Neural crest cell (in vitro differentiated cells): ENCODE results near the gene MAP3K6. TPM values are rescaled to one million over a fixed set of nuclear protein-coding genes. Genes with fewer than 3 reads are reported as not detected.

ENCODE experiments used
- DNase-seq: peaks from one replicate; pipeline ENCODE4 v3.0.0; 2021; ENCODE audit warnings: low read depth, mixed read lengths, low spot score
- H3K27ac Mint-ChIP-seq: one replicate; pipeline ENCODE4 v1.8.0; 2021; ENCODE audit warnings: mild to moderate bottlenecking, mixed read lengths; ENCODE audit not compliant: unreplicated experiment
- H3K27me3 Mint-ChIP-seq: 2 replicates; pipeline ENCODE4 v1.8.0; 2021; ENCODE audit warnings: low read depth, mild to moderate bottlenecking, mixed read lengths
- H3K36me3 Mint-ChIP-seq: 2 replicates; pipeline ENCODE4 v1.8.0; 2021; ENCODE audit warnings: low read depth, mild to moderate bottlenecking, mixed read lengths
- H3K4me1 Mint-ChIP-seq: 2 replicates; pipeline ENCODE4 v1.8.0; 2021; ENCODE audit warnings: mixed read lengths
- H3K4me3 Mint-ChIP-seq: one replicate; pipeline ENCODE4 v1.8.0; 2021; ENCODE audit warnings: mild to moderate bottlenecking, mixed read lengths
- H3K9me3 Mint-ChIP-seq: 2 replicates; pipeline ENCODE4 v1.8.0; 2021; ENCODE audit warnings: mixed read lengths
- CTCF ChIP-seq: fragments of 200-600 bp; sonication (generic); conservative IDR thresholded peaks from 2 replicates; pipeline ENCODE4 v1.5.0; 2021; ENCODE audit warnings: antibody characterized with exemption, mild to moderate bottlenecking
- total RNA-seq: library from RNA; stranded (reverse); gene quantifications from 2 replicates; pipeline ENCODE4 v1.2.1, GENCODE V29; 2021

MAP3K6 gene
- total RNA-seq, 1 donor from 2014 or later: 13.6 TPM

GRCh38 chr1:27314737-27315136 lies 52.0 kb downstream of the MAP3K6 start:
- peaks cover 7% of the 10 kb centered on the region for H3K27me3 Mint-ChIP-seq
- no peaks in the 10 kb centered on the region for H3K9me3 Mint-ChIP-seq
- DNase-seq: no peak
- TF ChIP-seq CTCF: no peak
- H3K4me3 Mint-ChIP-seq: no peak overlapping the region
- no peaks in the 10 kb centered on the region for H3K36me3 Mint-ChIP-seq
- peaks cover 4% of the 10 kb centered on the region for H3K4me1 Mint-ChIP-seq
- no peak overlapping the region for H3K27ac Mint-ChIP-seq

- H3K4me1 Mint-ChIP-seq: peaks cover 4% of the 10 kb centered on the region
- no peak overlapping the region for H3K4me3 Mint-ChIP-seq
- H3K27me3 Mint-ChIP-seq: peaks cover 7% of the 10 kb centered on the region
- DNase-seq: no peak
- no peak for TF ChIP-seq CTCF
- H3K9me3 Mint-ChIP-seq: no peaks in the 10 kb centered on the region
- H3K36me3 Mint-ChIP-seq: no peaks in the 10 kb centered on the region
- no peak overlapping the region for H3K27ac Mint-ChIP-seq
Observed at GRCh38 chr1:27314169-27314568, 52.6 kb downstream of the MAP3K6 start.

- Mint-ChIP-seq H3K36me3 (no peaks in the 10 kb centered on the region), H3K4me1 (peaks cover 12% of the 10 kb centered on the region), H3K27ac (peak overlapping the region; percentile 83), H3K9me3 (no peaks in the 10 kb centered on the region), H3K4me3 (no peak overlapping the region), H3K27me3 (no peaks in the 10 kb centered on the region)
- TF ChIP-seq CTCF: no peak
- DNase-seq: no peak
Observed at GRCh38 chr1:27307874-27308598, 58.7 kb downstream of the MAP3K6 start.

GRCh38 chr1:27306892-27307761 lies 59.6 kb downstream of the MAP3K6 start:
- H3K4me3 Mint-ChIP-seq: no peak overlapping the region
- no peaks in the 10 kb centered on the region for H3K9me3 Mint-ChIP-seq
- peak; percentile 32 for TF ChIP-seq CTCF
- no peaks in the 10 kb centered on the region for H3K36me3 Mint-ChIP-seq
- no peaks in the 10 kb centered on the region for H3K27me3 Mint-ChIP-seq
- peaks cover 12% of the 10 kb centered on the region for H3K4me1 Mint-ChIP-seq
- no peak for DNase-seq
- H3K27ac Mint-ChIP-seq: peak overlapping the region; percentile 60

GRCh38 chr1:27306071-27306470 lies 60.7 kb downstream of the MAP3K6 start:
- no peak for DNase-seq
- peak overlapping the region; percentile 83 for H3K27ac Mint-ChIP-seq

More at GRCh38 chr1:27306071-27306470, 60.7 kb downstream of the MAP3K6 start:
- no peaks in the 10 kb centered on the region for H3K36me3 Mint-ChIP-seq
- peaks cover 14% of the 10 kb centered on the region for H3K4me1 Mint-ChIP-seq
- TF ChIP-seq CTCF: no peak
- no peaks in the 10 kb centered on the region for H3K27me3 Mint-ChIP-seq
- no peak overlapping the region for H3K4me3 Mint-ChIP-seq
- H3K9me3 Mint-ChIP-seq: no peaks in the 10 kb centered on the region

Other genes with a start within 250 kb of the MAP3K6 start
- 24.2 and 27.1 TPM in 2 replicates for gene SLC9A1, start 211.8 kb downstream of the MAP3K6 start, total RNA-seq
- 25.5 and 26.5 TPM in 2 replicates for gene WDTC1, start 132.3 kb downstream of the MAP3K6 start, total RNA-seq
- gene TMEM222, start 44.8 kb downstream of the MAP3K6 start, total RNA-seq: 46.7 and 46.9 TPM in 2 replicates
- gene SYTL1, start 24.9 kb downstream of the MAP3K6 start, total RNA-seq: 0.72 and 1.4 TPM in 2 replicates
- not detected in 2 replicates for gene FCN3, start 7.9 kb upstream of the MAP3K6 start, total RNA-seq
- gene CD164L2, start 16.4 kb upstream of the MAP3K6 start, total RNA-seq: not detected in 2 replicates
- gene GPR3, start 25.7 kb upstream of the MAP3K6 start, total RNA-seq: 6.1 and 7.0 TPM in 2 replicates
- 81.9 and 83.1 TPM in 2 replicates for gene WASF2, start 123.2 kb upstream of the MAP3K6 start, total RNA-seq
- 50.1 and 54.8 TPM in 2 replicates for gene AHDC1, start 237.2 kb upstream of the MAP3K6 start, total RNA-seq